NCI-H1436 treated with DMSO at 0.1 percent for 48 hours (cell line): ENCODE data around the gene CNDP2.

Experiments
- DNase-seq: peaks from one replicate; lab custom pipeline; 2025; lab: John Stamatoyannopoulos, UW

The CNDP2 gene

DNA sequence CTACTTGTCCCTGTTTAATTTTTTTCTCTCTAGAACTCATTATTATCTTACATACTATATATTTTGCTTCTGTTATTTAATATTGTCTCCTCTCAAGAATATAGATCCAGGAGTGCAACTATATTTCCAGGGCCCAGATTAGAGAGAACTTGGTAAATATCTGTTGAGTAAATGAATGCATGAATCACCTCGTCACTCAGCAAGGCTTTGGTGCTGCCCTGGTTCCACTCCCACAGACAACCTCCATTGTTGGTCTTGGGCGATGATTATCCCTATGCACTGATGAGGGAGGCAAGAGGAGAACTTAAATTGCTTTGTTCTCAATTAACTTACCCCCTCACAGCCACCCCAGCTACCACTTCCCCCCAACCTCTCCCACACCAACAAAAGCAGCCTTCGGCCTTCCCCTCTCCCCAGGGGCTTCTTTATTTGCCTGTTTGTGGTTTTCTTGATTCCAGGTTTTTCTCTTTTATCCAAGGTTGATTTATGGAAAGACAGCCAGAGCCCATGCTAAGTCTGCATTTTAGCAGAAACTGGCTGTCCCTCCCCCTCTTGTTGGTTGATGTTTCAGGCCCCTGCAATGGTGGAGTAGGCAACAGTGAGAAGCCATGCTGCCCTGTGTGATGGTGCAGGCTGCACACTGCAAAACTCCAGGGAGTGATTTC is 22.1 kb upstream of the CNDP2 start:
- DNase-seq, result no peak

DNA sequence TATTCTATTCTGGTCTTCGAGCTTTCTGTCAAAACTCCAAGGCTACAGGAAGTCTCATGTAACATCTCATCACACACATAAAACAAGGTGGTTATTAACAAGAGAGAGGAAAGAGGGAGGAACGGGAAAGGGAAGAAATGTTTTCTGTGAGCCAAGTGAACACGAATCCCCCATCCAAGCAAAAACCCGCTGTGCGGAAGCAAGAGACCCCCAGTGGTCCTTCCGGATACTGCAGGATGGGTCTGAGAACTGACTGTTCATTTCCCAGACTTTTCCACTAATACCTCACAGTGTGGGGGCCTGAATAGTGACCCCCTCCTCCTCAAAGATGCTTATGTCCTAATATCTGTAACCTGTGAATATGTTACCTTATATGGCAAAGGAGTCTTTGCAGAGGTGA is 20.0 kb upstream of the CNDP2 start:
- DNase-seq, result no peak

GRCh38 chr18:74477771-74478170 is 18.4 kb upstream of the CNDP2 start:
- no peak for DNase-seq

DNA sequence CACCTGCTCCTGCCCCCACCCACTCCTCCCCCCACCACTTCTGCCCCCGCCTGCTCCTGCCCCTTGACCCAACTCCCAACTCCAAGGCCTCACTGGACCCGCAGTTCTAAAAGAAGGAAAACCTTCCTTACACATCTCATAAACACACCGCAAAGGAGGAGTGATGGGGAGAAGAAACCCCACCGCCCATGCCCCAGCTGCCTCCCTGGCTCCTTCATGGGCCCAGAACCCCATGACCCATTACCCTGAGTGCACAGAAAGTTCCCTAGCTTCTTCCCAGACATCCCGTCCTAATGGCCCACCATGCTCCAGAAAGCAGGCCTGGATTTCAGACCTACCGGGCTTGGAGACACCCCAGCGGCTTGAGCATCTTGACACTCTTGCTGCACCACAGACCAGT is 17.8 kb upstream of the CNDP2 start:
- DNase-seq, result no peak

GRCh38 chr18:74478880-74479279 is 17.3 kb upstream of the CNDP2 start:
- DNase-seq, result no peak

GRCh38 chr18:74479486-74480148 is 16.5 kb upstream of the CNDP2 start:
- DNase-seq, result no peak

- no peak for DNase-seq
Measured at GRCh38 chr18:74480149-74480651, 16.0 kb upstream of the CNDP2 start.

GRCh38 chr18:74482697-74483096 is 13.5 kb upstream of the CNDP2 start:
- DNase-seq, result no peak

DNA sequence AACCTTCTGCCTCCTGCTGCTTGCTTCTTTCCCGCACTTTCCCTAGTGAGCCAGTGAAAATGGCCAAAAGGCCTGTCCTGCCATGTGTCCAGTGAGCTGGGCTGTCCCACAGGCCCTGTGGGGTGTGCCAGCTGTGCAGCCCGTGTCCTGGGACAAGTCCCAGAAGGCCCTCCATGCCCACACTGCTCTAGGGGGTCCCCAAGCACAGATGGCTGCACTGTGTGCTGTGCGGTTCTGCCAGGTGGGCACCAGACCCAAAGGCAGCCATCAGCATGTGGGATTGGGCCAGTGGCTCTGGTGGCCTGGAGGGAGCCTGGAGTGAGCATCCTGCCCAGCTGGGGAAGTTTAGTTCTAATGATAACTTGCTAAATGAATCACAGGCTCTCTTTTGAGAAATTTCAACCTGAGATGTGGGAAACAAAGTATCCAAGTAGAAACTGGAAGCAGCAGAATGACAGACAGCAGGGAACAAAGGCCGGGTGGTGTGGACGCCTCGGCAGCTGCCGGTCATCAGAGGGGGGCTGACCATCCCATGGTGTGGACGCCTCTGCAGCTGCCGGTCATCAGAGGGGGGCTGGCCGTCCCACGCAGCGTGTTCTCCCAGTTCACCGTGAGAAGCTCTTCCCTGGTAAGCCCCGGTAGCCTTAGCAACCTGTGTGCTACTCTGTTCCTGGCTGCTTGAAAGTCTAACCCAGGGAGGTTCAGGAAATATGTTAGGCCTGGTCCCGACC is 9.9 kb upstream of the CNDP2 start:
- no peak for DNase-seq

GRCh38 chr18:74488354-74488753 is 7.8 kb upstream of the CNDP2 start:
- no peak for DNase-seq

DNA sequence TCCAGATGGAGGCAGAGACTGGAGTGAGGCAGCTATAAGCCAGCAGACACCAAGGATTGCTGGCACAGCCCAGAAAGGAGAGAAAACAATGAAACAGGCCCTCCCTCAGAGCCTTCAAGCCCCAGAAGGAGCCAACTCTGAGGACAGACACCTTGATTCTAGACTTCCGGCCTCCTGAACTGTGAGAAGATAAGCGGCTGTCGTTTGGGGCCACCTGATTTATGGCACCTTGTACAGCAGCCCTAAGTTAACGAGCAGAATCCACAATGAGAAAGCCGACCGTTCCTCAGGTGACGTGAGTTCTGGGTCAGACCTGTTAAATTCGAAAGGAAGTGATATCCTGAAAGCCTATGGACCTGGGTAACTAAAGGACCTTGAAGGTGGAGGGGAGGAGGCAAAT is 7.3 kb upstream of the CNDP2 start:
- no peak for DNase-seq

DNA sequence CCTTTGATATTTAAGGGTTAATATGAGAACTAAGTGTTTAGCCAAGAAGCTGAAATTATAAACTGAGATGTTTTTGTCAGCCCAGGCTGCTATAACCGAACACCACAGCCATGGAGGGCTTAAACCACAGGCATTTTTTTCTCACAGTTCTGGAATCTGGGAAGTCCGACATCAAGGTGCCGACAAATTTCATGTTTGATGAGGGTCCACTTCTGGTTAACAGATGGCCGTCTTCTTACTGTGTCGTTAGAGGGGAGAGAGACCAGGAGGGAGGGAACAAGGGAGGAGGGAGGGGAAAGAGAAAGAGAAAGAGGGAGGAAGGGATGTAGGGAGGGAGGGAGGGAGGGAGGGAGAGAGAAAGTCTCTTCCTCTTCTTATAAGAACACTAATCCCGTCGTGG is 6.5 kb upstream of the CNDP2 start:
- DNase-seq, result no peak

GRCh38 chr18:74492259-74492658 is 3.9 kb upstream of the CNDP2 start:
- no peak for DNase-seq

GRCh38 chr18:74493689-74494088 is 2.5 kb upstream of the CNDP2 start:
- peak; percentile 4 for DNase-seq

GRCh38 chr18:74494514-74494913 is 1.6 kb upstream of the CNDP2 start:
- DNase-seq, result no peak

- no peak for DNase-seq
Measured at GRCh38 chr18:74496508-74497323, 553 bp downstream of the CNDP2 start.

DNA sequence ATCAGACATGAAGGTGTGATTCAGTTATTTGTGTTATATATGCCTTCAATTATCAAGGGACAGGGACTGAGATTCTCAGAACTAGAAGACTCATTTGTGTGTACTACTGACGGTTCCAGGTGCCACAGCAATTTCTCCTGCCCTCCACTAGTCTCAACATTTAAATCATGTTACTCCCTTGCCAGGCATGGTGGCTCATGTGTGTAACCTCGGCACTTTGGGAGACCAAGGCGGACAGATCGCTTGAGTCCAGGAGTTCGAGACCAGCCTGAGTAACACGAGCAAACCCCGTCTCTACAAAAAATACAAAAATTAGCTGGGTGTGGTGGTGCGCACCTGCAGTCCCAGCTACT is 1.1 kb downstream of the CNDP2 start:
- DNase-seq, result no peak

DNA sequence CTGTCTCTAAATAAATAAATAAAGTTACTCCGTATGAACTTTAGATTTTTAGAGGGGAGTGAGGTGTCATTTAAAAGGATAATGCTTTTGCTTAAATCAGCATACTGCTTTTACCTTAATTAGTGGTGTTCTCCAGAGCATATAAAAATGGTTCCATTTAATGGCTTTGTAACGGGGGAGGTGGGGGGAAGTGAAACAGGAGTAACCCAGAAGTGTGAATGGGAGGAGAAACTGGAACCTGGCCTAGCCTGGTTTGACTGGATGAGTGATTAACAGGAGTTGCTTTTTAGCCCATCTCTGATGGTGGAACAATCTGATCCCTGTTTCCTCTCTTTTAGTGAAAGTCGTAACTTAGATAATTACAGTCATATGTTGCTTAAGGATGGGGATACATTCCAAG is 1.6 kb downstream of the CNDP2 start:
- DNase-seq, result no peak

GRCh38 chr18:74498712-74499627 is 2.8 kb downstream of the CNDP2 start:
- no peak for DNase-seq

- no peak for DNase-seq
Measured at GRCh38 chr18:74499633-74500032, 3.5 kb downstream of the CNDP2 start.

- no peak for DNase-seq
Measured at GRCh38 chr18:74500372-74500771, 4.2 kb downstream of the CNDP2 start.
